Right lobe of liver (tissue), 6 donors: ENCODE data around the gene THADA. TPM values are rescaled to one million over a fixed set of nuclear protein-coding genes. Genes with fewer than 3 reads are reported as not detected.
A peak's percentile ranks its signal among the peaks of the same experiment; 100 is the strongest.

Source experiments
- ATAC-seq, 4 donors: fragments of 200-7000 bp; cut with Tn5 transposase; one replicate each; pipeline ENCODE4 v1.9.1; 2020; ENCODE audit warnings: mild to moderate bottlenecking in 4 of 4, moderate library complexity in 4 of 4
- DNase-seq, 3 donors: peaks; one replicate each; pipeline ENCODE4 v3.0.0-alpha.2; 2020
- H3K27ac ChIP-seq, 3 donors: fragments of 200-600 bp; one replicate each; pipeline ENCODE4 v1.8.0; 2022
- H3K27me3 ChIP-seq, 2 donors: fragments of 200-600 bp; one replicate each; pipeline ENCODE4 v1.8.0; 2022
- H3K36me3 ChIP-seq, 4 donors: fragments of 200-600 bp; sonication (generic) in 1 of 4; one replicate each; pipeline versions ENCODE4 v1.5.1 to v1.8.0; 2017 to 2022; ENCODE audit warnings: control low read depth in 1 of 4
- H3K4me1 ChIP-seq, 4 donors: fragments of 200-600 bp; sonication (generic) in 1 of 4; one replicate each; pipeline versions ENCODE4 v1.5.1 to v1.8.0; 2017 to 2022; ENCODE audit warnings: control low read depth in 1 of 4
- H3K4me3 ChIP-seq, 3 donors: fragments of 200-600 bp; one replicate each; pipeline ENCODE4 v1.8.0; 2022
- H3K9me3 ChIP-seq, 4 donors: fragments of 200-600 bp; sonication (generic) in 1 of 4; one replicate each; pipeline versions ENCODE4 v1.5.1 to v1.8.0; 2017 to 2022; ENCODE audit warnings: control low read depth in 1 of 4
- POLR2A ChIP-seq: fragments of 450-650 bp; IDR thresholded peaks from one replicate; pipeline ENCODE4 v1.6.1; 2017; ENCODE audit warnings: antibody characterized with exemption, mild to moderate bottlenecking
- WGBS: methylation state at CpG from one replicate; pipeline ENCODE4 v1.1.6; 2018; ENCODE audit warnings: low coverage, low lambda C conversion rate; ENCODE audit not compliant: insufficient coverage; ENCODE audit errors: missing lambda C conversion rate; 5-methylcytosine and 5-hydroxymethylcytosine counted together
- intact Hi-C, 2 donors: fragments of 100-400 bp; cut with DNase I; formaldehyde crosslinking; loops; one replicate each; pipeline versions ENCODE4 v1.11.2 to v1.14.1; 2022
- total RNA-seq, 6 experiments: library from RNA; depleted of rRNA in 2 of 6; stranded (reverse); fragments of >200 nt in 2 of 6; fragmentation: NEBNext Ultra II Directional in 3 of 6; extraction: Animal tissue kit (Norgen Biotek cat#: 25700) in 3 of 6; gene quantifications; one replicate each; pipeline versions ENCODE4 v1.1.0 to v1.2.4, GENCODE V29; 2016 to 2023
- TF ChIP-seq, protein P1 (sequence below), 4 donors: fragments of 200-600 bp in 3 of 4; fragments of 450-650 bp in 1 of 4; IDR thresholded peaks; one replicate each; pipeline versions ENCODE4 v1.5.1 to v1.8.0; 2016 to 2022; ENCODE audit warnings: antibody characterized with exemption in 4 of 4, mild to moderate bottlenecking in 2 of 4
- donor health status: DM: no; HTN: yes; CAD: no.
- donor health status: DM: no; HTN: no; CAD: no.
- donor health status: DM: no; HTN: no; CAD: no.
- donor health status: DM: no; HTN: yes; CAD: no.
- donor health status: DM: no; HTN: yes; CAD: no.

Gene THADA
- total RNA-seq, 6 experiments from 2014 or later, result 12.2 to 21.6 (median 14.0) TPM

DNA sequence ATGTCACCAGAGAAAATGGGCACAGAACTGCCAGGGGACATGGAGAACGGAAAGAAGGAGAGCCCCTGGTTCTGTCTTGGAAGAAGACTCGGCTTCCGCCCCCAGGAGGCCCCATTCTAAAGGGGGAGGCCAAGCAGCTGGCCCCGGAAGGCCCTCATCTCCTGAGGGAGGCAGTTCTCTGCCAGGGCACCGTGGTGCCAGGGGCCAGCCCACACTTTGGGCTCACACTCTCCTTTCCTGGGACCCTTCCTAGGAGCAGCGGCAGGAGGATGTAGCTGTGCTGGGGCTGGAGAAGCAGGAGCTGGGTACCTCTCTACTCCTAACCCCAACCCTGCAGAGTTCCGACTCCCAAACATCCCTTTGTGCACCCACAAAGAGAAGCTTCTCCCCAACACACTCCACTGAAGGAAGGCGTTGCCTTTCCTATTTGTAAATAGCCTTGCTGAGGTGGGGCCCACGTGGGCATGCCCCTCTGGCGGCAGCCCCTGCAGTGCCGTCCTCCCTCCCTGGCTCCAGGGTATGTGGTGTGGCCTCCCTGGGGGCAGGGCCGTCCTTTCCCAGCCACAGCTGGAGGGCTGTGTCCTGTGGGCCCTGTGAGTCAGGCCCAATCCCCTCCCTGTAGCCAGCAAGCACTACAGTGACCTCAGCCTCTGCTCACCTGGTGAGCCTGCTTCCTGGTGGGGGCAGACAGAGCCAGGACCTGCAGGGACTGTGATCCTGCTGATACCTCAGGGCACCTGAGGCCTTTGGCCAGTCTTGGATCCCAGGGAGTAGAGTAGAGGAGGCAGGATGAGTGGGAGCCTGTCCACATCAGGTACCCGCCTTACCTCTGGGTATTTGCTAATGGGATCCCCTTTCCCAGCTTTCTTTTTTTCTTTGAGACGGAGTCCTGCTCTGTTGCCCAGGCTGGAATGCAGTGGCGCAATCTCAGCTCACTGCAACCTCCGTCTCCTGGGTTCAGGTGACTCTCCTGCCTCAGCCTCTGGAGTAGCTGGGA is 396.0 kb downstream of the THADA start:
- H3K27ac ChIP-seq, result no peak overlapping the region
- peak in 1 of 3 donors; percentile 66 for DNase-seq
- H3K4me1 ChIP-seq, result peaks cover 0 to 12% (median 3%) of the 10 kb centered on the region in 4 donors
- H3K4me3 ChIP-seq, result no peak overlapping the region
- TF ChIP-seq, protein P1, sequence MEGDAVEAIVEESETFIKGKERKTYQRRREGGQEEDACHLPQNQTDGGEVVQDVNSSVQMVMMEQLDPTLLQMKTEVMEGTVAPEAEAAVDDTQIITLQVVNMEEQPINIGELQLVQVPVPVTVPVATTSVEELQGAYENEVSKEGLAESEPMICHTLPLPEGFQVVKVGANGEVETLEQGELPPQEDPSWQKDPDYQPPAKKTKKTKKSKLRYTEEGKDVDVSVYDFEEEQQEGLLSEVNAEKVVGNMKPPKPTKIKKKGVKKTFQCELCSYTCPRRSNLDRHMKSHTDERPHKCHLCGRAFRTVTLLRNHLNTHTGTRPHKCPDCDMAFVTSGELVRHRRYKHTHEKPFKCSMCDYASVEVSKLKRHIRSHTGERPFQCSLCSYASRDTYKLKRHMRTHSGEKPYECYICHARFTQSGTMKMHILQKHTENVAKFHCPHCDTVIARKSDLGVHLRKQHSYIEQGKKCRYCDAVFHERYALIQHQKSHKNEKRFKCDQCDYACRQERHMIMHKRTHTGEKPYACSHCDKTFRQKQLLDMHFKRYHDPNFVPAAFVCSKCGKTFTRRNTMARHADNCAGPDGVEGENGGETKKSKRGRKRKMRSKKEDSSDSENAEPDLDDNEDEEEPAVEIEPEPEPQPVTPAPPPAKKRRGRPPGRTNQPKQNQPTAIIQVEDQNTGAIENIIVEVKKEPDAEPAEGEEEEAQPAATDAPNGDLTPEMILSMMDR (IDR thresholded peaks at IDR 0.05), result no peak
- no peak for TF ChIP-seq POLR2A
- no peaks in the 10 kb centered on the region for H3K9me3 ChIP-seq
- intact Hi-C loops, result no loop called here
- ATAC-seq, result peak; percentile 30 to 92 (median 42)
- H3K27me3 ChIP-seq, result no peaks in the 10 kb centered on the region
- H3K36me3 ChIP-seq, result no peaks in the 10 kb centered on the region
- WGBS, result 47% methylated on average over 5 of the region's 16 CpGs

DNA sequence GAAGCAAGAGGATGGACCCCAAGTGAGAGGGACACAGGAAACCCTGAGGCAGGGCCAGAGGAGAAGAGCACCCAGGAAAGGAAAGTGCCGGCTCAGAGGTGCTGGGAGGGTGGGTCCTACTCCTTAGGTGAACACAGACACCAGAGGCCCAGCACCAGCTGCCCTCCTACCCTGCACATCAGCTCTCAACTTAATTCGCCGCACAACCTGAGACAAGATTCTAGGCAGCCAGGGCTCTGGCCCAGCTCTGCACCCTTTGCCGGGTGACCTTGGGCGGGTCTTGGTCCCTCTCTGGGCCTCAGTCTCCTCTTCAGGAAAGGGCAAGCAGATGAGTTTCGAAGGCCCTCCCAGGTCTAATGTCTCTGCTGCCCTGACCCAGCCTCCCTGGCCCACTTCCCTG is 397.6 kb downstream of the THADA start:
- no peaks in the 10 kb centered on the region for H3K27me3 ChIP-seq
- no peaks in the 10 kb centered on the region for H3K9me3 ChIP-seq
- H3K4me1 ChIP-seq, result peaks cover 0 to 26% (median 10%) of the 10 kb centered on the region in 4 donors
- intact Hi-C loops, result no loop called here
- H3K4me3 ChIP-seq, result no peak overlapping the region
- H3K36me3 ChIP-seq, result no peaks in the 10 kb centered on the region
- TF ChIP-seq, protein P1 (IDR thresholded peaks at IDR 0.05), result no peak
- TF ChIP-seq POLR2A, result no peak
- DNase-seq (no peak), ATAC-seq (no peak)
- WGBS, result no CpG with 5 or more reads among the region's 6 CpGs
- no peak overlapping the region for H3K27ac ChIP-seq

DNA sequence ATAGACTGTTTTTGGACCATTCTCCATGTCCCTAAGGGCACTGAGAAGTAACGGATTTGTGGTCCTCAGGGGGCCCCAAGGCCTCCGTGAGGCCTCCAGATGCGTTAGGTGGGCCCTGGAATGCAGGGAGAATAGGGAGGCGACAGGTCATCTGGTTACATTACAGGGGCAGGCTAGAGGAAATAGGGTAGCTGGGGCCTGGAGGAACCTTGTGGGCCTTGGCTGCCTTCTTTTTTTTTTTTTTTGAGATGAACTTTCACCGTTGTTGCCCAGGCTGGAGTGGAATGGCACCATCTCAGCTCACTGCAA is 398.3 kb downstream of the THADA start:
- H3K27ac ChIP-seq, result no peak overlapping the region
- TF ChIP-seq, protein P1 (IDR thresholded peaks at IDR 0.05), result no peak
- TF ChIP-seq POLR2A, result no peak
- H3K27me3 ChIP-seq, result no peaks in the 10 kb centered on the region
- WGBS, result 100% methylated on average over 2 of the region's 5 CpGs
- no peaks in the 10 kb centered on the region for H3K9me3 ChIP-seq
- ATAC-seq, result no peak
- no peak for DNase-seq
- no peak overlapping the region for H3K4me3 ChIP-seq
- no peaks in the 10 kb centered on the region for H3K36me3 ChIP-seq
- peaks cover 0 to 33% (median 12%) of the 10 kb centered on the region in 4 donors for H3K4me1 ChIP-seq
- intact Hi-C loops, result no loop called here

DNA sequence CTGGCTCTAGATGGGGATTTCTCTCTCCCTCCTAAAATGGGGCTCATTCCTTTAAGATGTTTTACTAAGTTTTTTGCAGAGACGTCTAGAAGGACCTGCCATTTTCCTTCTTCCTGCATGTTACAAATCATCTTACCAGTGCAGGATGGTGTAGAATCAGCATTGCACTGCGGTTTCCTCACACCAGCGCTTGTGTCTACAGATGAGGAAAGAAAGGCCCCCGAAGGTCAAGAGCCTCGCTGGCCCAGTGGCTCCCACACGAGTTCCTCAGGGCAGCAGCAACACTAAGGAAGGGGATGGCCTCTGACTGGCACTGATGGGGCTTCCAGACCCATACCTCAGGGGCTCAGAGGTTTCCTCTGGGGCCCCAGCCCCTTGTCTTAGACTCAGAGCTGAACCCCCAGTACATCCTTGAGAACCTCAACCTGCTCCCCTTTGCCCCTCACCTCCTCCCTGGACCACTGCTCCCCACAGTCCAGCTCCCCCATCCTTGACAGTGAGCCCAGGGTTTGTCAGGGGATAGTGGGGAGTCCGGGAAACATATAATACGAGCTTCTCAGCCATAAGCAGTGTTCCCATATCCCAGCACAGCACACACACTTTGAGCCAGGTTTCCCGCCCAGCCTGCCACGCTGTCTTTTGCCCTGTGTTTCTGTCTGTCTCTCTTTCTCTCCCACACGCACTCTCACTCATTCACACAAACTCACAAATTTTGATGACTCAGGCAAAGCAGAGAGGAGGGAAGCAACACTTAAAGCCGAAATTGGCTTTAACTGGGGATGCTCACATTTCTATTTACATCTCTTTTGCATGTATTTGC is 398.9 kb downstream of the THADA start:
- Histone ChIP-seq H3K4me3 (no peak overlapping the region), H3K27me3 (no peaks in the 10 kb centered on the region), H3K27ac (no peak overlapping the region), H3K36me3 (no peaks in the 10 kb centered on the region), H3K4me1 (peaks cover 0 to 33% (median 12%) of the 10 kb centered on the region in 4 donors), H3K9me3 (no peaks in the 10 kb centered on the region)
- ATAC-seq (no peak), DNase-seq (no peak)
- TF ChIP-seq, protein P1 (IDR thresholded peaks at IDR 0.05), result no peak
- no peak for TF ChIP-seq POLR2A
- 68% methylated on average over 11 of the region's 12 CpGs for WGBS
- intact Hi-C loops, result no loop called here
